B cell (primary cell): ENCODE data around the gene NOC4L.

ENCODE experiments used
- EZH2 ChIP-seq: IDR thresholded peaks from 2 replicates; pipeline ENCODE4 v1.6.1; 2012; ENCODE audit warnings: borderline replicate concordance, low read depth, mild to moderate bottlenecking, moderate library complexity, low read length; ENCODE audit not compliant: insufficient read depth, poor library complexity, severe bottlenecking
- TF ChIP-seq, protein P1 (sequence below): fragments of 200-600 bp; IDR thresholded peaks from one replicate; pipeline ENCODE4 v1.8.0; 2022; ENCODE audit warnings: antibody characterized with exemption, mild to moderate bottlenecking

GRCh38 chr12:132166801-132167591 is 22.7 kb downstream of the NOC4L start:
- TF ChIP-seq, protein P1, sequence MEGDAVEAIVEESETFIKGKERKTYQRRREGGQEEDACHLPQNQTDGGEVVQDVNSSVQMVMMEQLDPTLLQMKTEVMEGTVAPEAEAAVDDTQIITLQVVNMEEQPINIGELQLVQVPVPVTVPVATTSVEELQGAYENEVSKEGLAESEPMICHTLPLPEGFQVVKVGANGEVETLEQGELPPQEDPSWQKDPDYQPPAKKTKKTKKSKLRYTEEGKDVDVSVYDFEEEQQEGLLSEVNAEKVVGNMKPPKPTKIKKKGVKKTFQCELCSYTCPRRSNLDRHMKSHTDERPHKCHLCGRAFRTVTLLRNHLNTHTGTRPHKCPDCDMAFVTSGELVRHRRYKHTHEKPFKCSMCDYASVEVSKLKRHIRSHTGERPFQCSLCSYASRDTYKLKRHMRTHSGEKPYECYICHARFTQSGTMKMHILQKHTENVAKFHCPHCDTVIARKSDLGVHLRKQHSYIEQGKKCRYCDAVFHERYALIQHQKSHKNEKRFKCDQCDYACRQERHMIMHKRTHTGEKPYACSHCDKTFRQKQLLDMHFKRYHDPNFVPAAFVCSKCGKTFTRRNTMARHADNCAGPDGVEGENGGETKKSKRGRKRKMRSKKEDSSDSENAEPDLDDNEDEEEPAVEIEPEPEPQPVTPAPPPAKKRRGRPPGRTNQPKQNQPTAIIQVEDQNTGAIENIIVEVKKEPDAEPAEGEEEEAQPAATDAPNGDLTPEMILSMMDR: no peak
- no peak for TF ChIP-seq EZH2
